Limb (tissue), 2 donors: Measurements from ENCODE around the gene LCE3E.

Experiments used
- DNase-seq, 2 donors: peaks; one replicate each; pipeline ENCODE4 v3.0.0-alpha.2; 2016; ENCODE audit errors: extremely low spot score in 2 of 2

The LCE3E gene

DNA sequence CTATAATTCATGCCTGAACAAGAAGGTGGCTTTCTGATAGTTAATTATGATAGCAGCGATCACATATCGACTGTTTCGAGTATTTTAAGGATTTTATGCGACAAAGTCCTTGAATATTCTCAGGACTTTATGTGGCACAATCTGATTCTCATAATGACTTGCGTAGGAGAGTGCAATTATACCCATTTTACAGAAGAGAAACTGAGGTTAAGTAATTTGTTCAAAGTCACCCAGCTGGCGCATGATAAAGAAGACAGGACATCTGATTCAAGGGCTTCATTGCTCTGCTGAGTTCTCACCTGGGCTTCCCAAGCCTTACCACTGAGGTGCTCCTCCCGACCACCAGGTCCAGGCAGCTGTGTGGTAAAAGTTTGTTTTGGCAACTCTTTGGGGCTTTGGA, 50.5 kb downstream of the LCE3E start:
- no peak for DNase-seq
